CD4-positive, alpha-beta T cell treated with Interleukin-1 beta for 1 hour (primary cell): ENCODE measurements around the gene CHRNA7.

ENCODE experiments used
- DNase-seq, 2 donors: peaks; one replicate each; pipeline ENCODE4 v3.0.0-alpha.2; 2020 to 2022

Gene CHRNA7

DNA sequence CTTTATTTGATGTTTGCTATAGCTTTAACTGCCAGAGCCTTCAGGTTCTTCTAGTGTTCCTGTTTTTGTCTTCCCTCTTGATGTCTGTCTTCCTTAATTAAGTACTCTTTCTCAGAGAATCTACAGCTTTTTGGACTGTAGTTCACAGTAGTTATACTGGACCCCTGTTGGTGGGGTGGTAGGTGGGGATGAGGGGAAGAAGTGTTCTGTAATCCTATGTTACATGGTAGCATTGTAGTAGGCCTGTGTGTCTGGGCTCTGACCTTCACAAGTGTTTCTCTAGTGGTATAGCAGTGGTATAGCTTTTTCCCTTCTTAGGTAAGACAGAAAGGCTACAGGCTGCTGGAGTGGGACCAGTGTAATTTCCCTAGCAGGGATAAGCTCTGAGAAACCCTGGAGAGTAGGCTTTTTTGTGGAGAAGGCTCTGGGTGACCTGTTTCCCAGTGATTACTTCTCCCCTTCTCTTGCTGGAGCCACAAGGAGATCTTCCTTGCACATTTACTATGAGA lies 59.6 kb downstream of the CHRNA7 start:
- no peak for DNase-seq

DNA sequence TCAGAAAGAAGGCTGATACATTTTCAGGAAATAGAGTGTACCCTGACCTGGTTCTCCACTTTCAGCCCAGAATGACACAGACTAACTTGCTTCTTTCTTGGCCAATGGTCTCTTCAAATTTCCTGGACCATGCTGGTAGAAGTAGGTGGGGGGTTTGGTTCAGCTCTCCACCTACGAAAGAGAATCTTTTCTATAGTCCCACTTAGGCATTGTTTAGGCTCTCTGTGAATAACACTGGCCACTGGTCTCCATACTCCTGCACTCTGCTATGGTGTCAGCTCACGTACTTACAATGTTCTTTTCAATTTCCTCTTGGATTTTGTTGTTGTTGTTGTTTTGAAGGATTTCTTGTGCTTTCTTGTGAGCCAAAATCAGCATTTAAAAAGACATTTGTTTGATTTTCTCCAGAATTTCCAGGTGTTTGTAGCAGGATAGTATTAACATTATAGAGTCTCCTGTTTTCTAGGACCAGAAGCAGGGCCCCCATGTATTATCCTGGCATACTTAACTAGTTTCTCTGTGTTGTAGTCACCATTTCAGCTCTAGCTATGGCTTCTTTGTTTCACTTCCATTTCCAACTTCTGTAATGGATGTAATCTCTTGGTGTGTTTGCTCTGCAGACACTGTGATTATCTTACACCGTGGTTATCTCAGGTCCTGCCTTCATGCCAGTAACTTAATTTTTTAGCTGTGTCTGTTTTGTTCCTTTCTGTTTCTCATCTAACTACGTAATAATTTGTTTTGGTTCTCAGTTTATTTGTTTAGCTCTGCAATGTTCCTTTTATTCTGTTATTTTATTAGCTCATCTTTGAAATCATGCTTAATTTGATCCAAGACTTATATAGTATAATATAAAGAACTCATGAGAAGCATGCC lies 61.4 kb downstream of the CHRNA7 start:
- no peak for DNase-seq

DNA sequence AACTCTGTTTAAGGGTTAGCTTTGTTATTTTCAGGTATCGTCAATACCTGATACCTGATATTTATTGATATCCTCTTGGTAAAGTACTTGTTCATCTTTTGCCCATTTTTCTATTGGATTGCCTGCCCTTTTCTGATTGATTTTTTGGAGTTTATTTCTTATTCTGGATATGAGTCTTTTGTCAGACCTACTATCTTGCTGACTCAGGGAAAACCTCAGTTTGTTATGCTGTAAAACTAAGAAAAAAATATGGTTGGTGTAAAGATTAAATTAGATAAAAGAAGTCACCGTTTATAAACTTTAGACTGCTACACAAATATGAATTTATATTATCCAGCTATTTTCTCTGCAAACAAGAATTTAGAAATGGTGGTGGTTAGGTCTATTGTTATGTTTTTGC lies 65.9 kb downstream of the CHRNA7 start:
- no peak for DNase-seq

DNA sequence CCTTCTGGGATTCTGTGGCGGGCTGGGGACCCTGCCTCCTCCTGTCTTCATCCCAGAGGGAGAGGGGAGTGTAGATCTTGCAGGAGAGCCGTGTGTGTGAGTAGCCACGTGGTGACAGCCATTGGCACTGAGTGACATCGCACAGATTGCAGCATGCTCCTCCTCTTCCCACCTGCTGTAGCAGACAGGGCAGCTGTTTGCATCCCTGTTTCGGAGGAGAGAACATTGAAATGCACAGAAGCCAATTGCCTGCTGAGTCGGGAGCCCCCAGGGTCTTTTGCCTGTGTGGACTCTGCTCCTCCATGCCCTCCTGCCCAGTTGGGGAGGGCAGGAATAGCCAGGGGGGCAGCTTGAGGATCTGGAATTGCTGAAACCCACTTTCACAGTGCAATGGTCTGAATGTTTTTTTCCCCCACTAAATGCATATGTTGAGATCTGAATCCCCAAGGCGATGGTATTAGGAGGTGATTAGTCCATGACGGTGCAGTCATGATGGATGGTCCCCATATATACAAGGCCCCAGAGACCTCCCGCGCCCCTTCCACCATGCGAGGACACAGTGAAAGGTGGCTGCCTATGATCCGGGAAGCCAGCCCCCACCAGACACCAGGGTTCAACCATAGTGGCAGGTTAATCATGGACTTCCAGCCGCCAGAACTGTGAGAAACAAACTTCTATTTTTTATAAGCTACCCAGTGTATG lies 66.8 kb downstream of the CHRNA7 start:
- DNase-seq = no peak

DNA sequence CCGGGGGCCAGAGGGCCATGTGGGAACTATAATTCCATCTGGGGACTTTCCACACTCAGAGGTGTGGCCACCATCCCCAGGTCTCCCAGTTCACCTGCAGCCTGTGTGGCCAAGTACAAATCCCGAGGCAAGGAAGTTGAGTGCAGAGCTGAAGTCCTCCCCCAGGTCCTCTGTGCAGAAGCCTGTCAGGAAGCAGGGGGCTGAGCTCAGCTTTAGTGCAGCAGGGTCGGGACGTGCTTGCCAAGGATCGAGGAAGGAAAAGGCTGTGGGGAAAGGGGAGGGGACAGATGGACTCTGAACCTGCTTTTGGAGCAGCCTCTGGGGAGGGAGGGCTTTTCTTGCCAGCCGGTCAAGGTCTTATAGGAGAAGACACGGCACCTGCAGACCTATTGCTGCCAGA lies 67.7 kb downstream of the CHRNA7 start:
- no peak for DNase-seq

DNA sequence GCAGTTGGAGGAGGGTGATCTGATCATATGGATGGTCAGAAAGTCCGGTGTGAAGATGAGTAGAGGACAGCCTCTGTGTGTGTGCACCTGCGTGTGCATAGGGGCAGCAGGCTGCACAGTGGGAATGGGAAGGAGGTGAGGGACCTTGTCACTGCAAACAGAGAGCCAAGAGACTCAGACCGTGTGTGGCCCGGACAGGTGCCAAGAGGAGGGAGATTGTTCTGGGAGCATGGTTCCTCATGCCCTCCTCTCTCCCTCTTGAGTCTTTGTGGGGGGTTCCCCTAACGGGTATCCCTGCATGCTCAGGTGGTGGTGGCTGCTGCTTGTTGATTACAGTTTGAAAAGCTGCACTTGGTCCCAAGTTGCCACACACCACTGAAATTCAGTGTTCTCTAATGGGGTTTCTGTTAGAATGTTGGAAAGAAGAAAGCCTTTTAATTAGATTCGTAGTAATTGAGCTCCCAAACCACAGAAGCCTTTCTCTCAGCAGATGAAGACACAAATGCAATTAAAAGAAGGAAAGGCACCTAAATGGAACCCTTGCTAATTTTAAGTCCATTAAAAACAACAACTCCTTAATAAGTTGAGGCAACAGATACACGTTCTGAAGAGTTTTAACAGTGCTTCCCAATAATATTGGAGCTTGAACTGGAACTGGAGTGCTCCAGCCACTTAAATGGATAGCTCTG lies 68.9 kb downstream of the CHRNA7 start:
- DNase-seq = no peak

DNA sequence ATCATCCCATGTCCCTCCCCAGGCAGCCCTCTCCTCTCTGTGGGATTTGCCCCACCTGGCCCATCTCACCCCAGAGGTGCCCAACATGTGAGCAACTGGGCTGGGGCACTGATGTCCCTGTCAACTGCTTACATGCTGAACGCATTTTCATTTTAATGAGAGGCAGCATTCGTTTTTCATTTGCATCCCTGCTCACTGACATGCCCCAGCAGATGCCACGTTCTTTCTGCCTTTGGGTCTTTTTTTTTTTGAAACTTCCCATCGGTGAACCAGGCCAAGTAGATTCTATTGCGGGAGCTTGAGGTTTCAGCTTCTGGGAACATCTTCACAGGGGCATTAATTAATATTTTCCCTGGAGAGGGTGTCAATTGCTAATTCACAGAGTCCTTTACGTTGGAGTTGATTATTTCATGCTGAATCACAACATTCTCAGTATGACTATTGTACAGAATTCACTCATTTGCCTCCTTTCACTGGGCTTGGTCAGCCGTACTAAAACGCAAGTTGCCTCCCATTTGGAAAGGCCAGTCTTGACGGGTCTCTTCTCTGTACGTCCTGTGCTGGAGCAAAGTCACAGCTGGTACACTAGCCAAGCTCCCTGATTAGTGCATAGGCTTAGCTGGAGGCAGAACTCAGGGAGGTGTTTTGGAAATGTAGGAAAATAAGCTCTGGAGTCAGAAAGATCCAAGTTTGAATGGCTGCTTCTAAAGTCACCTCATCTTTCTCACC lies 69.8 kb downstream of the CHRNA7 start:
- DNase-seq = no peak

DNA sequence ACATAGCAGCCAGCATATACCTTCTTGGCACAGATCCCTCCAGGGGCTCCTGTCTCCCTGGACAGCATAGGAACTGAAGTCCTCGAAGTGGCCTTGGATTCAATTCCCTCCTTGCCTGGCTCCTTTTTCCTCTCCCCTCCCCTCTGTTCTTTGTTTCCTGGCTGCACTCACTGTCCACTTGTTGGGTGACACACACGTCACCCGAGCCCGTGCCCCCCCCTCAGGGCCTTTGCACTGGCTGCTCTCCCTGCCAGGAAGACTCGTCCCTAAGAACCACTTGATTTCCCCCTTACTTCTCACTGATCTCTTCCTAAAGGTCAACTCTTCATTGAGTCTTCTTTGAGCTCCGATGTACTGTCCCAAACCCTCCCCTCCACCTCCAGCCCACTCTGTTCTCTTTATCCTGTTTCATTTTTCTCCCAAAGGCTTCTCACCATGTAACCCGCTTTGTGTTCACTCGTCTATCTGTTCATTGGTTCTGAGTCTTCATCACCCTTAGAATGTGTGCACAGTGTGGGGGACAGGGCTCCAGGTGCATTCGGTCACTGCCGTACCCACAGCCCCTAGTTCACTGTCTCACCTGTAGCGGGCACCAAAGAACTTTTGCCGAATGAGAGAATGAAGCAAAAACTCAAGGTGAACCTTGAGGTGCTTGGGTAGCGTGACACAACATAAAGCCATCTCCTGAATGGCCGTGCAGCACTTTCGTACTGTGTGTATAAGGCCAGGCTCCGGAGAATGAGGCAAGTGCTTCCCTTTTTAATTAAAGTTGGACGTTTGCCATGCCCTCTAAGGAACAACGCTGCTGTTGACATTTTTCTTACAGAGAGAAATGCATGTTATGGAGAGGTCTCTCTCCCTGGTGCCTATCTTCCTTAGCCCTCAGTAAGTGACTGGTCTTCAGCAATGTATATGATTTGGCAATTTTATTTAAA lies 74.0 kb downstream of the CHRNA7 start:
- no peak for DNase-seq

DNA sequence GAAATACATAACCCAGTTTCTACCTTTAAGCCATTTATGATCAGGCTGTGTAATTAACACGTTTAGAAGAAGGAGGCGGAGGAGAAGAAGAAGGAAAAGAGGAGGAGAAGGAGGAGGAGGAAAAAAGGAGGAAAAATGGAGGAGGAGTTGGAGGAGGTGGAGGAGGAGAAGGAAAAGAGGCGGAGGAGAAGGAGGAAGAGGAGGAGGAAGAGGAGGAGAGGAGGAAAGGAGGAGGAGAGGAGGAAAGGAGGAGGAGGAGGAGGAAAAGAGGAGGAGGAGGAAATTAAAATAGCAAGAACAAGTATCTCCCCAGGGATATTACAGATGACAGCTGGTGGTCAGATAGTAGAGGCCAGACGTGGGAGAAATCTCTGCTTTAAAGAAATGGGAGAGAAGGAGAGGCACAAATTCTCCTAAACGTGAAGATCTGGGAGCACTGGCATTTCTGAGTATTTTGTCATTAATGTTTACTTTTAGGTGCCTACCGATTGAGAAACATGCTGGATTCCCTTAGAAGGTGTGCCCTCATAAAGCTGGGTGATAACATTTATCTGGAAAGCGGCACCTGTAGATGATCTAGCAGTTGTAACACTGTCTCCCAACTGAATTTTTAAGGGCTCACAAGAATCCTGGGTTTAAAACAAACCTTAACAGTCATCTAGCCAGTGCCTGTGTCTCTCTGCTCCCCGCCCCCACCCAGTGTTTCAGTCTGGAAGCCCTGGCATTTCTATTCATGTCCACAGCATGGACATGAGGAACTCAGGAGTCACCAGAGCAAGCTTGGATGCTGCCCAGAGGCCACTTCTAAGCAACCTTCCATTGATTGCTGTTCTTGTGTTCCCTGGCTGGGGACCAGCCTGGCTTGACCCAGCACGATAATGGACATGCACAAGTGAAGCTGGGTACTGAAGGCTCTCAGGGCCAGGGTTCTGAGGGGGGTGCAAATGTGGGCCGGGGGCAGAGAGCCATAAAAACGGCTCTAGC lies 75.2 kb downstream of the CHRNA7 start:
- DNase-seq = no peak

DNA sequence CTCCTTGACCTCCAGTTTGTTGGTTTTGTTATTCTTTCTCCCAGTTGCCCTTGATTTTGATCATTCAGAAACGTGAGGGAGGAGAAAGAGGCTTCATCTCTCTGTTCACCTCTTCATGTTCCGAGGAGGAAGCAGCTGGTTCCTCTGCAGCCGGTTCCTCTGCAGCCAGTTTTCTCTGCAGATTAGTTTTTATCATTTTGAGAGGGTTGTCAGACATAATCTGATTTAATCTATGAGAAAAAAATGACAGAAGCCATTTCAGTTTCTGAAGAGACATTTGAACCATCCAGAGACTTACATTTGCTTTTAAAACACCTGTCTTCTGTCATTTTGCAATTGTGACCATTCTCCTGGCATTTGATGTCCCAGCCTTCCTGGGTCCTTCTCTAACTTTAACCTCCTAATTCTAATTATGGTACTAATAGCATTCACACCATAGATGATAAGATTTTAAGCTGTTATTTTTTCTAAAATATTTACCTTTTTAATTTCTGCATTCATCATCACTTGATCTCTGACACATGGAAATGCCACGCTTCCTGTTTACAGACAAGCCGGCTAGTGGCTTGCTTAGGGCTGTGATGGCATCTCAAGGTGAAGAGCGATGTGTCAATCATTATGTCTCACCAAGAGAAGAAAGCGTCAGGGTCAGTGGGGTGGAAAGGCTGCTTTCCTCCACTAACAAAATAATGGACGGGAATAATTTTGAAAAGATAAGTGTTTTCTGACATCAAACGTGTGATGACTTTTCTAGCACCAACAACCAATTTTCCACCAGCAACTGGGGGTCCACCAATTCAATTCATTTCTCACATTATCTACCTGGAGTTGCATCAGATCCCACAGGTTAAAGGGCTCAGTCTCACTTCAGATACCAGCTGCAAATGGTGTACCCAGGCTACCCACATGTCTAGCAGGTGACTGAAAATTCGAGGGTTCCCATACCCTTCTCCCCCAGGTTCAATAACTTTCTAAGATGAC lies 76.4 kb downstream of the CHRNA7 start:
- DNase-seq = no peak

DNA sequence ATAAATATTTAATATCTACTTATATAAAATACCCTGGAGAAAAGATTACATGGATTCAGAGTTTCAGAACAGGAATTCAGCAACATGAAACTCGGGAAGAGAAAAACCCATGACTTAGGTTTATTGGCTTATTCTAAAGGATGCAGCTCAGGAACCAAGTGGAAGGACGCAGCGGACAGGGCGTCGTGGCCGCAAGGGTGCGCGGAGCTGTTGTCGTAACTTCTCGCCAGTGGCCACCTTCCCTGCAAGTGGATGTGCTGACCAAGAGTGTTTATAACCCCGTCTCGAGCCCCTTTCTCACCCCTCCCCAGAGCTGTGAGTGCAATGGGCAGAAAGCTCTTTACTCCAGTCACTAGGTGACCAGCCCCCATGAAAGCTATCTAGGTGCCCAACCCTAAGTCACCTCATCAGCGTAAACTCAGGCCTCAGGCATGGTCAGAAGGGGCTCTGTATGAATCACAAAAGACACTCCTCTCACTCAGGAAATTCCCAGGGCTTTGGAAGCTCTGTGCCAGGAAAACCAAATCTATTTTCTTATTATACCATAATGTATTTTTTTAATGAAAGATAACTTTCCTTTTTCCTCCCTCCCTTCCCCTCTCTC lies 77.3 kb downstream of the CHRNA7 start:
- DNase-seq = no peak

DNA sequence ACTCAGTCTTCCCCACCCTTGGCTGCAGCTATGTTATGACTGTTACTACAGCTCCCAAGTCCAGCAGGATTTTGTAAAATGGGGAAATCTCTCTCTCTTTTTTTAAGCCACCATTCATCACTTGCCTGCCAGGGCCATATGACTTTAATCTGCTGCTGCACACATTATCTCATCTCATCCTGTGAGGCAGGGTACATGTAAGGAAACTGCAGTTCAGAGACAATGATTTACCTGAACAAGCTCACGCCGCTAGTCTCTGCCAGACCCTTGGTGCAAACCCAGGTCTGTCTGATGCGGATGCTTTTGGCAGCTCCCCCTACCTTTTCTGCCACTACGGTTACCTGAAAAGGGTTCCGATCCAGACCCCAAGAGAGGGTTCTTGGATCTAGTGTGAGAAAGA lies 78.3 kb downstream of the CHRNA7 start:
- no peak for DNase-seq

DNA sequence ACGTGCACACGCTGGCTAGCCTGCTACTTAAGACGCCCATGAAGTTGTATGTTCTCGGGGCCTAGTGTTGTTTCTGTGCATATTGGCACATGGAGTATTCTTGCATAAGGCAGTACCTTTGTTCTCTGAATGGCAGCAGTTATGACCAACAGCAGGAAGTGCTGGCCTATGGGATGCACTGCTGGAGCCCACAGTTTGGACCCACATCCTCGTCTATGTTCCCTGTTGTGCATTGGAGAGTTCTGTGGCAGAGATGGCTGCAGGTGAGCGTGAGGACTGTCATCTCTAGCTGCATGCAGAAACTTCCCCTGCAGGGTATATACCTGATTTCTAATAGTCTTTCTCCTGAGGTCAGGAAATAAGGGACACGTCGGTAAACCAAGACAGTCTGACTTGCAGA lies 81.8 kb downstream of the CHRNA7 start:
- DNase-seq = no peak

DNA sequence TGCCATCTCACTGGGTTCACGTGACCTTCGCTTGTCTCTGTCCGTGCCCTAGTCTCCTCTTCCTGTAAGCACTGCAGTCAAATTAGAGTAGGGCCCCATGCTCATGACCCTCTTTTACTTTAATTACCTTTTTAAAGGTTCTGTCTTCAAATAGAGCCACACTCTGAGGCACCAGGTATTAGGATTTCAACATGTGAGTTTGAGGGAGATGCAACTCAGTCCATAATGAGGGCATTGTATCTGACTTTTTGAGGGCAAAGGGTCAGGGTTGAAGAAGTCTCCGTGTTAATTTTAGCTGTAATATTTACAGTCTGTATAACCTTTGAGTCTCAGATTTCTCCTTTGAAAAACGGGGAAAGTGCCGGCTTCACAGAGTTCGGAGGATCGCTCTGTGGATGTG lies 82.9 kb downstream of the CHRNA7 start:
- DNase-seq = no peak

DNA sequence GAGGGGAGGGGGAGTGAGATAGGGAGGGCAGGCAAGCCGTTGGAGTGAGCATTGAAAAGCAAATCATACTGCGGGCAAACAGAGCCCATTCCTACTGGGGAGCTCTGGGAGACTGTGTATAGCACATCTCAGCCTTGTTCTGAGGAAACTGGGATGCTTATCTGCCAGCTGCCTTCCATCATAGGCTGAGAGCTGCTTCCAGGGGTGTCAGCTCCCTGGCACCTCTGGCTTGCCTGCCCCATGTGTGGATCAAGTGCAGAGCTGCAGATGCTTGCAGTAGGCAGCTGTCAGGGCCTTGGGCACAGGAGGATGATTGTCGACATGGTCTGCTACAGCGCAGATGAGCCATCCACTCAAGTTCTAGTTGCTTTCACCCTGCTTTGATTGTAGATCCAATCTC lies 86.8 kb downstream of the CHRNA7 start:
- no peak for DNase-seq

DNA sequence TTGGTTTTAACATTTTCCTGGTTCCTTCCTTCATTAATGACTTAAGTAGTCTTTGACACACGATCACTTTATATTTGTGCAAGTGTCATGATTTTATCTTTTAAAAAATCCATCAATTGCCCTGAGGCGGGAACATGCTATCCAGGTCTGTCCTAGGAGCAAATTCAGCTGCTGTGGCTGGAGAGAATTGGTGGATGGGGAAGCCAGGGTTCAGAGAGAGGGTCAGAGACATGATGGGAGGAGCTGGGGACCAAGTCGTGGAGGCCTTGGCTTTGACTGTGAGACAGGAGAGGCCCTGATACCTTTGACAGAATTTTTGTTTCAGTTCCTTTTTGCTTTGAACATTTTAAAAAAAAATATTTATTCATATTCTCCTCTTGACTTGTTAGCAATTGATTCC lies 89.0 kb downstream of the CHRNA7 start:
- no peak for DNase-seq

DNA sequence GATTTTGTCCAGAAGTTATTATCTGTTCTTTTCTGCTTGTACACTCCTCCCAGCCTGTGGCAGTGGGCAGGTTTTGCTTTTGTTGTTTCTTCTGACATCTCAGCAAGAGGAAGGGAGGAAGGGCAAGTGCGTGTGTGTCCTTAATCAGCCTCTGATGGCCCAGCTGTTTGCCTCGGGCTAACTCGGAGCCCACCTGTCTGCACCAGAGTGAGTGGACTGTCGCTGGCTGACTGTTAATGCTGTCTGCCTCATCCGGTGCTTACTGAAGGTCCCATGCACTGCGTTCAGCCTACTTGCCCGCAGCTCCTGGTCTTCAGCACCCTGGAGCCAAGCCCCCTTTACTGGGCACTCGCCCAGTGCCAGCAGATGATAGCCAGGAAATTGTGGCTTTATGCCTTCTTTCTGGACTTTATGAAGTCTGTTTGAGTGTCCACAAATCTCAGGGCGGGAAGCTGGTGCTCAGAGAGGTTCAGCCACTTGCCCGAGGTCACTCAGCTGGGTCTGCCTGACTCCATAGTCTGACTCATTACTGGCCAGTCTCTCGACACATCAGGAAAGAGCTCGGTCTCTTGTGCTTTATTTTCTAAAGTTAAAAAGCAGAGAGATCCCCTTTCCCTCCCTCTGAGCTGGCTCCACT lies 89.5 kb downstream of the CHRNA7 start:
- DNase-seq = no peak
